Stimulated activated CD8-positive, alpha-beta memory T cell treated with anti-CD3 and anti-CD28 coated beads, Interleukin-15, amount 100 ng/mL, for 48 hours (primary cell): ENCODE results near the gene ATP1A1.

Experiments used
- DNase-seq, 2 donors: peaks; one replicate each; pipeline ENCODE4 v3.0.0-alpha.2; 2020; ENCODE audit warnings: low read depth in 2 of 2

Gene ATP1A1

GRCh38 chr1:116345011-116345410, 28.0 kb upstream of the ATP1A1 start:
- DNase-seq: no peak

- DNase-seq: no peak
Observed at GRCh38 chr1:116345843-116346242, 27.2 kb upstream of the ATP1A1 start.

- no peak for DNase-seq
Observed at GRCh38 chr1:116346943-116347673, 25.9 kb upstream of the ATP1A1 start.

GRCh38 chr1:116347696-116348095, 25.3 kb upstream of the ATP1A1 start:
- DNase-seq: no peak

GRCh38 chr1:116350097-116350645, 22.9 kb upstream of the ATP1A1 start:
- DNase-seq: no peak

- DNase-seq: no peak
Observed at GRCh38 chr1:116351914-116352313, 21.1 kb upstream of the ATP1A1 start.

- no peak for DNase-seq
Observed at GRCh38 chr1:116352349-116352813, 20.7 kb upstream of the ATP1A1 start.

GRCh38 chr1:116353155-116353554, 19.9 kb upstream of the ATP1A1 start:
- no peak for DNase-seq

GRCh38 chr1:116356067-116356466, 17.0 kb upstream of the ATP1A1 start:
- no peak for DNase-seq

- DNase-seq: no peak
Observed at GRCh38 chr1:116356673-116357072, 16.4 kb upstream of the ATP1A1 start.

- no peak for DNase-seq
Observed at GRCh38 chr1:116357487-116357886, 15.6 kb upstream of the ATP1A1 start.

- no peak for DNase-seq
Observed at GRCh38 chr1:116359060-116359830, 13.8 kb upstream of the ATP1A1 start.

- no peak for DNase-seq
Observed at GRCh38 chr1:116359871-116360270, 13.2 kb upstream of the ATP1A1 start.

GRCh38 chr1:116360429-116361173, 12.4 kb upstream of the ATP1A1 start:
- DNase-seq: no peak

- no peak for DNase-seq
Observed at GRCh38 chr1:116361648-116362047, 11.4 kb upstream of the ATP1A1 start.

- no peak for DNase-seq
Observed at GRCh38 chr1:116362050-116362449, 11.0 kb upstream of the ATP1A1 start.

GRCh38 chr1:116365353-116365780, 7.7 kb upstream of the ATP1A1 start:
- DNase-seq: no peak

- no peak for DNase-seq
Observed at GRCh38 chr1:116365857-116366256, 7.2 kb upstream of the ATP1A1 start.

GRCh38 chr1:116367256-116367945, 5.6 kb upstream of the ATP1A1 start:
- no peak for DNase-seq

GRCh38 chr1:116368241-116368640, 4.8 kb upstream of the ATP1A1 start:
- no peak for DNase-seq

GRCh38 chr1:116370181-116370580, 2.9 kb upstream of the ATP1A1 start:
- DNase-seq: no peak
